Progenitor cell of endocrine pancreas (in vitro differentiated cells): ENCODE results near the gene ZDHHC14. TPM values are rescaled to one million over a fixed set of nuclear protein-coding genes. Genes with fewer than 3 reads are reported as not detected.
A peak's percentile ranks its signal among the peaks of the same experiment; 100 is the strongest.

Experiments
- DNase-seq: peaks from one replicate; pipeline ENCODE4 v3.0.0; 2021; ENCODE audit warnings: low spot score; ENCODE audit not compliant: unreplicated experiment
- H3K27ac Mint-ChIP-seq: 2 replicates; pipeline ENCODE4 v1.8.0; 2021; ENCODE audit warnings: mild to moderate bottlenecking, moderate library complexity, mixed read lengths
- H3K27me3 Mint-ChIP-seq: 2 replicates; pipeline ENCODE4 v1.8.0; 2021; ENCODE audit warnings: mixed read lengths
- H3K36me3 Mint-ChIP-seq: 2 replicates; pipeline ENCODE4 v1.8.0; 2022; ENCODE audit warnings: mixed read lengths; ENCODE audit not compliant: insufficient read depth
- H3K4me1 Mint-ChIP-seq: 2 replicates; pipeline ENCODE4 v1.8.0; 2021; ENCODE audit warnings: low read depth, mixed read lengths
- H3K4me3 Mint-ChIP-seq: 2 replicates; pipeline ENCODE4 v1.8.0; 2021; ENCODE audit warnings: low read depth, mild to moderate bottlenecking, moderate library complexity, mixed read lengths
- H3K9me3 Mint-ChIP-seq: 2 replicates; pipeline ENCODE4 v1.8.0; 2021; ENCODE audit warnings: low read depth, mixed read lengths
- CTCF ChIP-seq: fragments of 200-600 bp; sonication (generic); IDR thresholded peaks from one replicate; pipeline ENCODE4 v1.5.0; 2021; ENCODE audit warnings: antibody characterized with exemption, mild to moderate bottlenecking; ENCODE audit not compliant: unreplicated experiment
- total RNA-seq: library from RNA; stranded (reverse); gene quantifications from 2 replicates; pipeline ENCODE4 v1.2.1, GENCODE V29; 2021

The ZDHHC14 gene
- total RNA-seq, 1 donor from 2014 or later = 9.0 TPM

GRCh38 chr6:157721426-157721825, 340.4 kb downstream of the ZDHHC14 start:
- Mint-ChIP-seq H3K4me1 (peaks cover 7% of the 10 kb centered on the region), H3K27ac (peak overlapping the region; percentile 75)

GRCh38 chr6:157721830-157722229, 340.8 kb downstream of the ZDHHC14 start:
- Mint-ChIP-seq H3K27ac (peak overlapping the region; percentile 75), H3K27me3 (peaks cover 18% of the 10 kb centered on the region), H3K36me3 (no peaks in the 10 kb centered on the region), H3K4me1 (peaks cover 6% of the 10 kb centered on the region), H3K9me3 (peaks cover 12% of the 10 kb centered on the region), H3K4me3 (no peak overlapping the region)
- no peak for TF ChIP-seq CTCF
- DNase-seq = no peak

More at GRCh38 chr6:157721426-157721825, 340.4 kb downstream of the ZDHHC14 start:
- peaks cover 20% of the 10 kb centered on the region for H3K27me3 Mint-ChIP-seq
- H3K4me3 Mint-ChIP-seq = no peak overlapping the region
- no peak for TF ChIP-seq CTCF
- no peak for DNase-seq
- no peaks in the 10 kb centered on the region for H3K36me3 Mint-ChIP-seq
- H3K9me3 Mint-ChIP-seq = peaks cover 12% of the 10 kb centered on the region

- Mint-ChIP-seq H3K9me3 (peaks cover 12% of the 10 kb centered on the region), H3K27ac (no peak overlapping the region), H3K4me3 (no peak overlapping the region), H3K4me1 (peaks cover 7% of the 10 kb centered on the region), H3K36me3 (no peaks in the 10 kb centered on the region), H3K27me3 (peaks cover 16% of the 10 kb centered on the region)
- no peak for DNase-seq
- TF ChIP-seq CTCF = no peak
Measured at GRCh38 chr6:157723376-157723775, 342.4 kb downstream of the ZDHHC14 start.

- Mint-ChIP-seq H3K27ac (no peak overlapping the region), H3K9me3 (peaks cover 12% of the 10 kb centered on the region), H3K27me3 (peaks cover 16% of the 10 kb centered on the region), H3K36me3 (no peaks in the 10 kb centered on the region), H3K4me3 (no peak overlapping the region), H3K4me1 (peaks cover 8% of the 10 kb centered on the region)
- no peak for TF ChIP-seq CTCF
- no peak for DNase-seq
Measured at GRCh38 chr6:157724138-157724820, 343.3 kb downstream of the ZDHHC14 start.

GRCh38 chr6:157724960-157725741, 344.2 kb downstream of the ZDHHC14 start:
- no peak overlapping the region for H3K4me3 Mint-ChIP-seq
- DNase-seq = no peak
- no peaks in the 10 kb centered on the region for H3K36me3 Mint-ChIP-seq
- H3K9me3 Mint-ChIP-seq = peaks cover 12% of the 10 kb centered on the region
- peaks cover 16% of the 10 kb centered on the region for H3K27me3 Mint-ChIP-seq
- no peak overlapping the region for H3K27ac Mint-ChIP-seq
- peaks cover 8% of the 10 kb centered on the region for H3K4me1 Mint-ChIP-seq
- TF ChIP-seq CTCF = no peak
